GM06990 (cell line): Measurements from ENCODE around the gene ITM2C.

Source experiments
- DNase-seq: peaks from one replicate; pipeline ENCODE4 v3.0.0-alpha.2; 2011; ENCODE audit not compliant: insufficient read length; ENCODE audit errors: extremely low read depth
- H3K27me3 ChIP-seq: replicated peaks from 2 replicates; pipeline ENCODE4 v1.6.0; 2011; ENCODE audit warnings: low read length; ENCODE audit not compliant: control insufficient read depth, insufficient read depth
- H3K36me3 ChIP-seq: 2 replicates; pipeline ENCODE4 v1.5.1; 2011; ENCODE audit warnings: low read length; ENCODE audit not compliant: control insufficient read depth, insufficient read depth
- H3K4me3 ChIP-seq: replicated peaks from 2 replicates; pipeline ENCODE4 v1.5.1; 2011; ENCODE audit warnings: low read depth, mild to moderate bottlenecking, control low read depth, low read length
- CTCF ChIP-seq: IDR thresholded peaks from 2 replicates; pipeline ENCODE4 v1.5.1; 2011; ENCODE audit warnings: low read length, control low read depth, mild to moderate bottlenecking, inconsistent platforms; ENCODE audit not compliant: insufficient read depth, poor library complexity, severe bottlenecking

ITM2C gene

GRCh38 chr2:230907361-230908091, 42.8 kb downstream of the ITM2C start:
- peaks cover 44% of the 10 kb centered on the region for H3K36me3 ChIP-seq
- TF ChIP-seq CTCF, result no peak
- no peak for DNase-seq
- H3K4me3 ChIP-seq, result no peak overlapping the region
- no peaks in the 10 kb centered on the region for H3K27me3 ChIP-seq

GRCh38 chr2:230908092-230908594, 43.4 kb downstream of the ITM2C start:
- Histone ChIP-seq H3K4me3 (no peak overlapping the region), H3K36me3 (peaks cover 44% of the 10 kb centered on the region), H3K27me3 (no peaks in the 10 kb centered on the region)
- DNase-seq, result no peak
- no peak for TF ChIP-seq CTCF

DNA sequence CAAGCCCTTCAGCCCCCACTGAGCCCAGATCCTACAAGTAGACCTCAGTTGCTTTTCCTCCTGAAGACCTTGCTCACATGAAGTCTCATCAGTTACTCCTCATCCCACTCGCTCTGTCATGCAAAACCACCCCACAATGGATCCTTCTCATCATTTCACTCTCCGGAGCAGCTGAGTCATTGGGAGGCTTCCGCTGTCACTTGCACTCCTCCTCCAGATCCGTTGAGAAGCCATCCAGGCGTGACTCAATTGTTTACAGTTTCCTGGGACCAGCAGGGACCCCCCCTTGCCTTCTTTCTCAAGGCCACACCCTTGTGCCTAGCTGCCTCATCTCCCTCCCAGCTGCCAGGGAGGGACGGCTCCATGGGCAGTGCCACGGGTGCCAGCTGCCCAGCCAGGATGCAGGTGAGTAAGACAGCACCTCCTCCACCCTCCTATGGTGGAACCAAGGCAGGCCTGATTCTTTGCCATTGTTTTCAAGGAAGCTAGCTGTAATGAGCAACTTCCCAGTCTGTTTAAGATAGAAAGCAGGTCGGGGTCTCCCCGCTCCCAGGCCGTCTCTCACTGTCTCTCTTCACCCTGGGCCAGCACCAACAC, 44.0 kb downstream of the ITM2C start:
- Histone ChIP-seq H3K4me3 (no peak overlapping the region), H3K36me3 (peaks cover 44% of the 10 kb centered on the region), H3K27me3 (no peaks in the 10 kb centered on the region)
- DNase-seq, result no peak
- TF ChIP-seq CTCF, result no peak

GRCh38 chr2:230909841-230910545, 45.3 kb downstream of the ITM2C start:
- no peak for TF ChIP-seq CTCF
- no peak for DNase-seq
- Histone ChIP-seq H3K36me3 (peaks cover 39% of the 10 kb centered on the region), H3K4me3 (no peak overlapping the region), H3K27me3 (no peaks in the 10 kb centered on the region)

GRCh38 chr2:230910546-230911177, 45.9 kb downstream of the ITM2C start:
- Histone ChIP-seq H3K4me3 (no peak overlapping the region), H3K27me3 (no peaks in the 10 kb centered on the region), H3K36me3 (peaks cover 35% of the 10 kb centered on the region)
- no peak for DNase-seq
- no peak for TF ChIP-seq CTCF
